RWPE2 (cell line): Measurements from ENCODE around the gene ORMDL1.

Source experiments
- ATAC-seq: fragments of 200-7000 bp; cut with Tn5 transposase; 3 replicates; pipeline ENCODE4 v1.9.1; 2021; ENCODE audit warnings: low read depth
- DNase-seq: peaks from one replicate; pipeline ENCODE4 v3.0.0-alpha.2; 2020; ENCODE audit warnings: low spot score
- H3K27ac ChIP-seq: fragments of 450-650 bp; 2 replicates; pipeline ENCODE4 v1.5.1; 2017; ENCODE audit warnings: mild to moderate bottlenecking; ENCODE audit not compliant: poor library complexity, severe bottlenecking
- H3K27me3 ChIP-seq: fragments of 250-450 bp; sonication (Bioruptor Pico); 2 replicates; pipeline ENCODE4 v1.5.1; 2021; ENCODE audit warnings: mild to moderate bottlenecking, moderate library complexity; ENCODE audit not compliant: insufficient read depth, poor library complexity, severe bottlenecking
- H3K36me3 ChIP-seq: fragments of 250-450 bp; sonication (Bioruptor Pico); 2 replicates; pipeline ENCODE4 v1.5.1; 2020; ENCODE audit warnings: low read depth, mild to moderate bottlenecking, moderate library complexity
- H3K4me1 ChIP-seq: fragments of 250-450 bp; sonication (Bioruptor Pico); 2 replicates; pipeline ENCODE4 v1.5.1; 2021; ENCODE audit warnings: mild to moderate bottlenecking, moderate library complexity; ENCODE audit not compliant: insufficient read depth, poor library complexity, severe bottlenecking
- H3K4me3 ChIP-seq: fragments of 250-450 bp; sonication (Bioruptor Pico); 2 replicates; pipeline ENCODE4 v1.5.1; 2021; ENCODE audit warnings: mild to moderate bottlenecking, moderate library complexity; ENCODE audit not compliant: severe bottlenecking
- H3K9me3 ChIP-seq: fragments of 250-450 bp; sonication (Bioruptor Pico); 2 replicates; pipeline ENCODE4 v1.5.1; 2021; ENCODE audit warnings: mild to moderate bottlenecking, moderate library complexity; ENCODE audit not compliant: severe bottlenecking
- TF ChIP-seq, protein P1 (sequence below): fragments of 450-650 bp; IDR thresholded peaks from one replicate; pipeline ENCODE4 v1.5.1; 2017; ENCODE audit warnings: mild to moderate bottlenecking, moderate library complexity; ENCODE audit not compliant: poor library complexity, severe bottlenecking

ORMDL1 gene

DNA sequence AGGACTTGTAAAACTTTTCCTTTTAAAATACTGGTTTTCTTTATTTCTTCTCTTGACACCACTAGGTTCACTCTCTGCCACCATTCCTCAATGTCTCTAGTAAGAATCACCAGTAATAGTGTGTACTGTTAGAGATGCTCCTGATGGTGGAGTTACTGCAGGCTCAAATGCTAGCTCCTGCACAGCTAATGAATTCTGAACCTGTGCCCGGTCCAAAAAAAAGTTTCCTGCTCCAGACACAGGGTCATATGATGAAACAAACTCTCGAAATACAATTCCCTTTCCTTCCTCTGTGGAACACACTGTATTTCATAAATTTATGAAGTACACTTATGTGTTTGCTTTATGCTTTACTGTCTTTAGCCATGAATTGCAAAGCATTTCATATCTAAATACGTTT lies 19.3 kb upstream of the ORMDL1 start:
- peaks cover 96% of the 10 kb centered on the region for H3K36me3 ChIP-seq
- ATAC-seq (no peak), DNase-seq (no peak)
- H3K4me3 ChIP-seq: no peak overlapping the region
- no peaks in the 10 kb centered on the region for H3K9me3 ChIP-seq
- H3K27ac ChIP-seq: no peak overlapping the region
- peaks cover 8% of the 10 kb centered on the region for H3K4me1 ChIP-seq
- TF ChIP-seq, protein P1, sequence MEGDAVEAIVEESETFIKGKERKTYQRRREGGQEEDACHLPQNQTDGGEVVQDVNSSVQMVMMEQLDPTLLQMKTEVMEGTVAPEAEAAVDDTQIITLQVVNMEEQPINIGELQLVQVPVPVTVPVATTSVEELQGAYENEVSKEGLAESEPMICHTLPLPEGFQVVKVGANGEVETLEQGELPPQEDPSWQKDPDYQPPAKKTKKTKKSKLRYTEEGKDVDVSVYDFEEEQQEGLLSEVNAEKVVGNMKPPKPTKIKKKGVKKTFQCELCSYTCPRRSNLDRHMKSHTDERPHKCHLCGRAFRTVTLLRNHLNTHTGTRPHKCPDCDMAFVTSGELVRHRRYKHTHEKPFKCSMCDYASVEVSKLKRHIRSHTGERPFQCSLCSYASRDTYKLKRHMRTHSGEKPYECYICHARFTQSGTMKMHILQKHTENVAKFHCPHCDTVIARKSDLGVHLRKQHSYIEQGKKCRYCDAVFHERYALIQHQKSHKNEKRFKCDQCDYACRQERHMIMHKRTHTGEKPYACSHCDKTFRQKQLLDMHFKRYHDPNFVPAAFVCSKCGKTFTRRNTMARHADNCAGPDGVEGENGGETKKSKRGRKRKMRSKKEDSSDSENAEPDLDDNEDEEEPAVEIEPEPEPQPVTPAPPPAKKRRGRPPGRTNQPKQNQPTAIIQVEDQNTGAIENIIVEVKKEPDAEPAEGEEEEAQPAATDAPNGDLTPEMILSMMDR: no peak
- H3K27me3 ChIP-seq: no peaks in the 10 kb centered on the region

DNA sequence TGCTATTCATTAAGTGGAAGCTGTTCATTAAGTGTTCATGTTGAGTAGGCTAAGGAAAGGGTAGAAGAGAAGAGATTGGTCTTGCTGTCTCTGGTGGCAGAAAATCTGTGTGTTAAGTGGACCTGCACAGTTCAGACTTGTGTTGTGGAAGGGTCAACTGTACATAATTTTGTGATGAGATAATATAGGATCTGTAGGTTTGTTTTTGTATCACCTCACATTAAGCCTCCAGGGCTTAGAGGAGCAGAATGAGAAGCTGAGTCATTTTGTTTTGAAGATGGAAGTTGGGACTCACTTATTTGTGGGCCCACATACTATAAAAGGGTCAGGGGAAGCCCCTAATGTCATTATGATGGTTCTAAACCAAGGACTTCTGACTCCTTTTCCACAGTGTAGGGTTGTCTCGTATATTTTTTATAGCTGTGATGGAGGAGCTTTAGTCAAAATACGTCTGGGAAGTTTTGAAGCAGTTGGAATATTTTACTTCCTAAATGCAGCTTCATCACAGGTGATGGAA lies 18.3 kb upstream of the ORMDL1 start:
- TF ChIP-seq, protein P1: no peak
- H3K4me3 ChIP-seq: no peak overlapping the region
- H3K4me1 ChIP-seq: peaks cover 8% of the 10 kb centered on the region
- H3K27me3 ChIP-seq: no peaks in the 10 kb centered on the region
- no peaks in the 10 kb centered on the region for H3K9me3 ChIP-seq
- H3K36me3 ChIP-seq: peaks cover 87% of the 10 kb centered on the region
- no peak for DNase-seq
- no peak overlapping the region for H3K27ac ChIP-seq
- ATAC-seq: no peak; the same call in 2 of the 3 replicates

DNA sequence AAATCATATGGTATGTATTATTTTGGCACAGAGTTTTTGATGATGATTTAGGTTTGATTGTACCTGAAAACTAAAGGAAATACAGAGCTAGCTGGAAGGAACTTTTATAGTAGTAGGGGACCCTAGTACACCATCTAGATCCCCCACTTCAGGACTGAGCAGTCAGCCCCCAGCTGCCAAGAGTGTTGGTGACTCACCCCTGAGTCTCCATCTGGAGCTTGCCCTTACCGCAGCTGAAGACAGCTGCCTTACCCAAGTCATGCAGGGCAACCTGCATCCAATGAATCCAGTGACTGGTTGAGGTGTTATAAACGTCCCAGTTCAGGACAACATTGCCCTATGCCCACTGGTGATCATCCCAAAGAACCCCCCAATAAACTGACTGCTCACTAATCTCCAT lies 15.4 kb upstream of the ORMDL1 start:
- H3K27ac ChIP-seq: peak overlapping the region; percentile 15
- DNase-seq (no peak), ATAC-seq (peak; percentile 89)
- H3K36me3 ChIP-seq: peaks cover 87% of the 10 kb centered on the region
- H3K27me3 ChIP-seq: no peaks in the 10 kb centered on the region
- peaks cover 8% of the 10 kb centered on the region for H3K4me1 ChIP-seq
- TF ChIP-seq, protein P1: no peak
- H3K4me3 ChIP-seq: no peak overlapping the region
- no peaks in the 10 kb centered on the region for H3K9me3 ChIP-seq

DNA sequence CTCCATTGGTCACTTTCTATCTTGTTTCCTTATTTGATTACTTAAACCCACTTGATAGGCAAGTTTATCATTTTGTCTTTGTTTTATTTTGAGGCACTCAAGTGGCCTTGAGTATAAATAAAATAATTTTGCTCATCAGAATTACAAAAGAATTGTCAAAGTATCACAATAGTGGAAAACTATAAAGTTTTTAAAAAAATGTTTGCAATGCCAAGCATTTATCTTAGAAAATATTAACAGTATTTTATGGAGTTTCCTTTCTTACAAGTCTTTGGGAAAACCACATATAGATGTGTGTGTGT lies 14.8 kb upstream of the ORMDL1 start:
- TF ChIP-seq, protein P1: peak; percentile 54
- Histone ChIP-seq H3K36me3 (peaks cover 87% of the 10 kb centered on the region), H3K9me3 (no peaks in the 10 kb centered on the region), H3K4me1 (peaks cover 8% of the 10 kb centered on the region), H3K27ac (peak overlapping the region; percentile 15), H3K4me3 (no peak overlapping the region), H3K27me3 (no peaks in the 10 kb centered on the region)
- DNase-seq (no peak), ATAC-seq (no peak)

DNA sequence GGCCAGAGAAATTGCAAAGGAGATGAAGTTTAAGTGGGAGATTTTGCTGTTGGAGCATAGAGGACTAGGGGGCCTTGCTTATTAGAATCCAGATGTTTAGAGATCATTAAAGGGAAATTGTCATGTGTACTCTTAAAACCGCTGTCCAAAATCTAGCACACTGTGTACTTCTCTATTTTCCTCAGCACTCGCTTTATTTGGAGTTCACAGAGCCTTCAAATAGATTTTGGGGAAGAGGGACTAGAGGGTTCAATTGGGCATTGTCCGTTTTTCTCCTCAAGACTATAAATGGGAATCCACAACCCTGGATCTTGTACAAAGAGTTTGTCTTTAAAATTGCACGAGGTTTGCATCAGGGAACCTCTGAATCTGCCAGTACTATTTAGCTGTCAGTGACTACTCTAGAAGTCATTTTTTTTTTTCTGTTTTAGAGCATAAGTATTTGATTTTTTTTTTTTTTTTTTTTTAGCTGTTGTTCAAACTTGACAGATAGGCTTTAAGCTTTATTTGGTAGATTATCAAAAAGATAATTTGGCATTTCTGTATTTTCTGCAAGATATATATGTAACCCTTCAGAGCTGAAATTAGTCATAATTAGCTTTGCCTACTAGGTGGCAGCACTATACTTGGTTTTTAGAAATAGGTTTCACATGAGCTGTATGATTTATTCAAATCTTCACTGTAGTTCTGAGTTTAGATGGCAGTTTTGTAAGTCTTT lies 14.3 kb upstream of the ORMDL1 start:
- Histone ChIP-seq H3K4me1 (peaks cover 8% of the 10 kb centered on the region), H3K27me3 (no peaks in the 10 kb centered on the region), H3K4me3 (no peak overlapping the region), H3K36me3 (peaks cover 87% of the 10 kb centered on the region), H3K9me3 (no peaks in the 10 kb centered on the region), H3K27ac (no peak overlapping the region)
- DNase-seq (no peak), ATAC-seq (peak; percentile 69)
- TF ChIP-seq, protein P1: peak; percentile 78
